GM18868 (cell line): Measurements from ENCODE around the gene ZNF93.
"Not testable (repeated sequence)": the region's sequence is repeated elsewhere in the genome, so short reads cannot be mapped to it uniquely, and the experiment has no call there.

Source experiments
- ATAC-seq: cut with Tn5 transposase; IDR thresholded peaks from one replicate; pipeline ENCODE4 v1.9.1; 2021; ENCODE audit warnings: mild to moderate bottlenecking, moderate library complexity; ENCODE audit not compliant: unreplicated experiment

ZNF93 gene

DNA sequence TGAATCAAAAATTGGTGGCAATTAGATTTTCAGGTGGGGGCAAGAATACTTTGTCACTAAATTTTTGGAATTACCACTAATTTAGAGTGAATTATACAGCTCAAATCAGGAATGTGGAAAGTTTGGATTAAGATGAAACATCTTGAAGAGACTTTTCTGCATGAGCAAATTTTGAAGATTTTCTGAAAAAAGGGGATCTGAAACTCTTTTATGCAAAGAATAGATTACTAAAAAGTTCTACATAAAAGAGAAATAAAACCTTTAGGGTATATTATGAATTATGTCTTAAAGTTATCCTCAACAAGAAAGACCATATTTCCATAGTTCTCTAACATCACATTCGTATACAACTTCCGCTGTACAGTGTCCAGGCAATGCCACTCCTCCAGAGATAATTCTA lies 36.7 kb downstream of the ZNF93 start:
- no peak for ATAC-seq

DNA sequence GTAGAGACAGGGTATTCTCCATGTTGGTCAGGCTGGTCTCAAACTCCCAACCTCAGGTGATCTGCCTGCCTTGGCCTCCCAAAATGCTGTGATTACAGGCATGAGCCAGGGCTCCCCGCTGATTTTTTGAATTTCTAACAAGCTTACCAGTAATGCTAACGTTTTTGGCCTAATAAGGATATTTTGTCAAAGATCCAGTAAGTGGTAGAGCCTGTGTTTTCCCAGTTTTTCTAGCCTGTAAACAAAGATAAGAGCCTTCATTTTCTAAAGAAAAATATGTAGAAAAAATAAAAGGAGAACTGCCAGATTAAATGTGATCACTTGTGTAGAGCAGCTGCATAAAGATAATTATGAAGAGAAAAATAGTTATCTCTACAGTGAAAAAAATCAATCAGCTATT lies 37.7 kb downstream of the ZNF93 start:
- ATAC-seq = no peak

DNA sequence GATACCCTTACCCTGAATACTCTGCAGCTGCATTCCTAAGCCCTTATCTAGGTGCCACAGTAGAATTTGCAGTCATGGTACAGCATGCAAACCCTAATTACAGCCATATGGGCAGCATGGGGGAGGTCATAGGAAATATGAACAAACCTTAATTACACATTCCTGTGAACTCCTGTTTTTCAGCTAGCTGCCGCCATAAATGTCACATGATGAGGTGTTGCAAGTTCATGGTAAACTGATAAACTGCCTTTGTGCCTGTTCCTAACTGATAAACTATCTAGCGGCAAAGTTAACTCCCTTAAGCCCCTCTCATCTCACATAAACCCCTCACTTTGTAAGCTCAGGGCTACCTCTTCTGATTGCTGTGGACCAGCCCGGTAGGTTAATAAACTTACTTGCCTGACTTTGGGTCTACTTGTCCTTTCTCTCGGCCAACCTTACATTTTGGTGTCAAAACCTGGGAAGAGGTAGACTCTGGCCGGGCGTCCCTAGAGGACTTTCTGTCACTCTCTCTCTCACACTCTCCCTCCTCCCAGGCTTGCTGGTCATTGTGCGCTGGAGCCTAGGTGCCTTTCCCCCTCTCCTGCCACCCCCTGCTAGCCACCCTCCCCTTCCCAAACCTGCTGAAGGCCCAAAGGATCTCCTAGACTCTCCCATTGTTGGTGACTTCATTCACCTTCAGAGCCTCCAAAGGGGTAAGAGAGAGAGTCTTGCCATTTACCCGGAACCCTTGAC lies 43.3 kb downstream of the ZNF93 start:
- no peak for ATAC-seq

DNA sequence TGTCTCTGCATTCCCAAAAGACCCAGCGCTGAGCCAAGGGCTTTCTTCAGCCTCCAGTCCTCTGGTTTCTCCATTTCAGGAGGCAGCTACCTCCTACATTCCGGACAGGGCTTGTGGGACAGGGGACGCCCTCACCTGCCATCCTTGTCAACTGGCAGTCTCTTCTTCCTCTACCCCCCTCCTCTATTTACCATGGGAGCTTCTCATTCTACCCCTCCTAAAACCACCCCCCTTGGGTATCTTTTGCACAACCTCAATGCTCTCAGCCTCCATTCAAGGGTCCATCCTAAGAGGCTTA lies 43.8 kb downstream of the ZNF93 start:
- no peak for ATAC-seq

DNA sequence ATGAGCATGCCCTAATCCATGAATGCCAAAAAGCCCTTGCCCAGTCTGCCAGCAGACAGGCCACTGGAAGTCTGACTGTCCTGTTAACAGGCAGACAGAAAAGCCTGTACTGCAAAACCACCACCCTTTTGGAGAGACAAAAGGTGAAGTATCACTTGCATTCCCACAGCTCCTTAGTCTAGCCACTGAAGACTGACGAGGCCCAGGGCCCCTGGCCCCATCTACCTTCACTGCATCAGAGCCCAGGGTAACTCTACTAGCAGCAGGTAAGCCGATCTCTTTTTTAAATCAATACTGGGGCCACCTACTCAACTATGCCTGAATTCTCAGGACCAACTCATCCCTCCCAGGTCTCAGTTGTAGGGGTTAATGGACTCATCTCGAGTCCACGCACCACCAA lies 45.5 kb downstream of the ZNF93 start:
- no peak for ATAC-seq

DNA sequence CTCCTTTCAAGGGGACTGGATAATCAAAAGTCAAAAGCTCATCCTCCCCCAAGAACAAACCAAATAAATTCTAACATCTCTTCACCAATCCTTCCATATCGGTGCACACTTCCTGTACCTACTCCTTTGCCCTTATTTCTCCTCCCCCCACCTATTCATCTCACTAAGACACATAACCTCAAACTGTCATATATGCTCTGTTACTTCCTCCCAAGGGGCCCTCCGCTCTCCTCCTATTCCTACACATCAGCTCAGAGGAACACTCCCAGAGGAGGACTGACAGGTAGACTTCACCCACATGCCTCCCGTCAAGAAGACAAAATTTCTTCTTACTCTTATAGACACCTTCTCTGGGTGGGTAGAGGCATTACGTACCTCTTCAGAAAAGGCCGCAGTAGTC lies 48.1 kb downstream of the ZNF93 start:
- no peak for ATAC-seq

DNA sequence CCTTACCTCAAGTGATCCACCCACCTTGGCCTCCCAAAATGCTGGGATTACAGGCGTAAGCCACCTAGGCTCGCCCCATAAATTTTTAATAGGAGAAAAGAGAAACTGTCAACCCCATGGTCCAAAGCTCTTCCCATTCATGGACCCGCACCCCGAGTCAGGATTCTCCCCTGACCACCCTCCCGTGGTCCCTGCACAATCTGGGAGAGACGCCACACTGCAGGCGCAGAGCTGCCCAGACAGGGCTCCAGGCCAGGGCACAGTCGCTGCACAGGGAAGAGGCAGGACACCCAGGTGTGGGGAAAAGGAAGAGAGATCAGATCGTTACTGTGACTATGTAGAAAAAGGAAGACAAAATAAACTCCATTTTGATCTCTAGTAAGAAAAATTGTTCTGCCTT lies 54.5 kb downstream of the ZNF93 start:
- no peak for ATAC-seq

DNA sequence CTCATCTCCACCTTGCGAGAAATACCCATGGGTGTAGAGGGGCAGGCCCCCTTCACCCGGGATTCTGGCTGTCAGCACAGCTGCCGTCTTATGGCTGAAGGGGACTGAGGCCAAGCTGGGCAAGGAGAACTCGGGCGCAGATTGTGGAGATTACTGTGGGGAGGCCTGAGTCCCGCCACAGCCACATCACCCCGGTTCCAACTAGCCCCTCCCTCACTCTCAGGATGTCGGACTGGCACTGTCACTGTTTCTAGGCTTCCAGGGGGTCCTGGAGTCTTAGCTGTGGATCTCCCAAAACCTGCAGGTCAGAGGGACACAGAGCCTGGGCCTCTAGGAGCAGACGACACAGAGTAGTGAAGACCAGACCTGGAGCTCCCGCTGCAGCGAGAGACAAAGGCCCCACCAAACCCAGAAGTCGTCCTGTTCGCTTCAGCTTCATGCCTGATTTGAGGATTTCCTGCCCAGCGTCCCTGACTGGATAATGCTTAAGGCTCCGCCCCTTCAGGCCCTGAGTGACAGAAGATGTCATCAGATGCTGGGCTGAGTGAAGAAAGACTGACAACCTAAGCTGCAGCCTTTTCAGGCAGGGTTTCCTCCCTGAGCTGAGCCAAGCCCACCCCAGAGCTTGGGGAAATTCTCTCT lies 55.8 kb downstream of the ZNF93 start:
- no peak for ATAC-seq

DNA sequence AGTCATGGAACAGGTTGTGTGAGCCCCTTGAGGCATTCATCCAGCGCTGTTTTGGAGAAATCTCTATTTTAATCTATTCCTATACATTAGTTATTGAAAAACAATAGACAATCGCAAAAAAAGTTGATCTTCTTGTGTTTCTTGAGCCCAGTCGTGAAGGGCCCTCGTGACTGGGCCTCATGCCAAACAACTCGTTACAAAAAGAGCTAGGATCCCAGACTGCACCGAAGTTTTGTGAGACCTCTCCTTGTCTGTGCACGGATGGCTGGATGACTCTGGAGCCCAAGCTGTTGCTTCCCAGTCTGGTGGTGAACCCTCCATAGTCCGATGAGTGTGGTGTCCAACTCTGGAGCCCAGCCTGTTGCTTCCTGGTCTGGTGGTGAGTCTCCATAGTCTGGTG lies 57.0 kb downstream of the ZNF93 start:
- not testable (repeated sequence) for ATAC-seq

DNA sequence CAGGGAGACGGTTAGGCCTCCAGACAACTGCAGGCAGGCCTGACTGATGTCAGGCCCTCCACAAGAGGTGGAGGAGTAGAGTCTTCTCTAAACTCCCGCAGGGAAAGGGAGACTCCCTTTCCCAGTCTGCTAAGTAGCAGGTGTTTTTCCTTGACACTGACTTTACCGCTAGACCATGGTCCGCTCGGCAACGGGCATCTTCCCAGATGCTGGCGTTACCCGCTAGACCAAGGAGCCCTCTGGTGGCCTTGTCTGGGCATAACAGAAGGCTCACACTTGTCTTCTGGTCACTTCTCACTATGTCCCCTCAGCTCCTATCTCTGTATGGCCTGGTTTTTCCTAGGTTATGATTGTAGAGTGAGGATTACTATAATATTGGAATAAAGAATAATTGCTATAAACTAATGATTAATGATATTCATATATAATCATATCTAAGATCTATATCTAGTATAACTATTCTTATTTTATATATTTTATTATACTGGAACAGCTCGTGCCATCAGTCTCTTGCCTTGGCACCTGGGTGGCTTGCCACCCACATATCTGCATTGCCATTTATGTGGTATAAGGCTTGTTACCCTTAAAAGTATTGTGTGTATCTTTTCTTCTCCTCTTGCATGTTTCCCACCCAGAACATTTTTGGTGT lies 58.5 kb downstream of the ZNF93 start:
- ATAC-seq = not testable (repeated sequence)

DNA sequence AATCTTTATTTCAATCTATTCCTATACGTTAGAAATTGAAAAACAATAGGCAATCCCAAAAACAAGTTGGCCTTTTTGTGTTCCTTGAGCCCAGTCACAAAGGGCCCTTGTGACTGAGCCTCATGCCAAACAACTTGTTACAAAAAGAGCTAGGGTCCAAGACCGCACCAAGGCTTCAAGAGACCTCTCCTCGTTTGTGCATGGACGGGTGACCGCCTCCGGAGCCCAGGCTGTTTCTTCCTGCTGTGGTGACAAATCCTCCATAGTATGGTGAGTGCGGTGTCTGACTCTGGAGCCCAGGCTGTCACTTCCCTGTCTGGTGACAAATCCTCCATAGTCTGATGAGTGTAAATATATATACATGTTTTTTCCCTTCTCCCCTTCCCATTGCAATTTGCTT lies 63.7 kb downstream of the ZNF93 start:
- no peak for ATAC-seq

DNA sequence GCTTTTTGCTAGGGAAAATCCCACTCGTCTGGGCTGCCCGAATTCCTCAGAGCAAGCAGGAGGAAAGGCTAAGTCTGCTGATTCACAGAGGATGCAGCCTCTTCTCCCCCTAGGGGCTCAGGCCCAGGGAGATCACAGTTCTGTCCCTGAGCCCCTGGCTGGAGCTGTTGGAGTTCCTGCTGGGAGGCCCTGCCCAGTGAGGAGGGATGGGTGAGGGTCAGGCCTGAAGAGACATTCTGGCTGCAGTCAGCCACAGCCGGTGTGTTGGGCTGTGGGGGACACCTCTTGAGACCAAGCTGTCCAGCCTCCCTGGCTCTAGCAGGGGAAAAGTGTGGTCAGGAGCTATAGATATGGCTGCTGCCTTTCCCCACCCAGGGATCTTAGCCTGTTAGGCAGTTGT lies 65.4 kb downstream of the ZNF93 start:
- ATAC-seq = not testable (repeated sequence)

DNA sequence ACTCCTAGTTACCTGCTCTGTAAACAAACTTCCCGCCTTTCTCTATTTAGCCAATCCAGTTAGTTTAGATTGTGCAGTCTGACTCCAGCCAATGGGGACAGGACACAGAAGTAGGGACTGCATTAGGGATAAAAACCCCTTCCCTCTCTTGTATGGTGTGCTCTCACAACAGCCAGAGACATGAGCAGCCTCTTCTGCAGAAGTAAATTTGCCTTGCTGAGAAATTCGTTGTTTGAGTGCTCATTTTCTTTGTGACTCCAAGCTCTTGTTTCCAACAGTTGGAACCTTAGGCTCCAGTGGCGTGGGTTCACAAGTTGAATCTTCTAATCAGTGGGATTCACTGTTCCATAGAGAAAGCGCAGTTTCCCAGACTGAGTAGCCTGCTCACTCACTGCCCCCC lies 66.1 kb downstream of the ZNF93 start:
- no peak for ATAC-seq
